ENCODE data around the gene DDX31.

Gene DDX31

DNA sequence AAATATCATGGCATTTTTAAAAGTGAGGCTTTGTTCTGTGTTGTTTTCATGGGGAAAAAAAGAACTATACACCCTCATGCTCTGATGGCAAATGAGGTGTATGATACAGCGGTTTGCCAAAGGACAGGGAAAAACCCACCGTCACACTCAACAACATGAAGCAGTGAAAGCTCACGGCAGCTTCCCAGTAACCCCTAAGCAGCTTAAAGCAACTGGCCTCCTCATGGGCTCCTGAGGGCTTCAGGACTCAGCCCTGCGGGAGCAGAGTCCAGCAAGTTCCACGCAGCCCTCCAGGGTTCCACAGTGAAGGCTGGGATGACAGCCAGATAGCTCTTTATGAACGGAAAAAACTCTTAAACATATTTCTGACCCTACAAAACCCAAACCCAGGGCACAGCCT is 74.5 kb downstream of the DDX31 start:
- DNase-seq (ENCODE audit: low read depth in 2 of 2) = no peak

DNA sequence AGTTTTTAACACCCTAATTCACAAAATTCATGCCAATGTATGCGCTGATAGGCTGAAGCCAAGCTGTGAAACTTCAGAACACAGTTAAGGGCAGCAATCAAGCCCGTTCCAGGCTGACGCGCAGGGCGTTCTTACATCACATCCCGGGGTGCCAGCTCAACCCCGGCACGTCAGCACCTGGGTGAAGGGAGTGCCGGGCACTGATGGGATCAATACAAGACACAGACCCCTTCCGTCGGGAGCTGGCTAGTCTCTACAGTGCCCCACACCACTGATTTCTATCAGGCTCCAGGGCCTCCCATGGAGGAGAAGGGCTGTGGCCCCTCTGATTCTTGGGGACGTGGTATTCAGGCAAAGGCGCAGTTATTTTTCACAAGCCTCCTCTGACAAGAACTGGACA is 75.4 kb downstream of the DDX31 start:
- DNase-seq (ENCODE audit: low read depth in 2 of 2) = no peak

DNA sequence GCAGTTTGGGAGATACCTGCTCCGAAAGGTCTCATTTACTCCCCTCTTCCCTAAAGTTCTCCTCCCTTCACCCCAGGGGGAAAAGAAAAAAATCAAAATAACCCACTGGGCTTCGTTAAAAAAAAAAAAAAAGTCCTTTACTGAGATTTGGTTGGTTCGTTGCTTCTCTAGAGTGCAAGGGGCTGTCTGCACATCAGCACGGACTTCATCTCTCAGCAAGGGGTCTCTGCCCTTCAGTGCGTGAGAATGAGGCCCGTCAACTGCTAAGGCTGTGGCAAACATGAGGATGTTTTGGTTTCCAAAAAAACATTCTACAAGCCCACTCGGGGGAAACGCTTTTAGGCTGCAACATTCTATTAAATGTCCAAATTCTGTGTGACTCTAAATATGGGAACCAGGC is 77.3 kb downstream of the DDX31 start:
- DNase-seq (ENCODE audit: low read depth in 2 of 2) = no peak

DNA sequence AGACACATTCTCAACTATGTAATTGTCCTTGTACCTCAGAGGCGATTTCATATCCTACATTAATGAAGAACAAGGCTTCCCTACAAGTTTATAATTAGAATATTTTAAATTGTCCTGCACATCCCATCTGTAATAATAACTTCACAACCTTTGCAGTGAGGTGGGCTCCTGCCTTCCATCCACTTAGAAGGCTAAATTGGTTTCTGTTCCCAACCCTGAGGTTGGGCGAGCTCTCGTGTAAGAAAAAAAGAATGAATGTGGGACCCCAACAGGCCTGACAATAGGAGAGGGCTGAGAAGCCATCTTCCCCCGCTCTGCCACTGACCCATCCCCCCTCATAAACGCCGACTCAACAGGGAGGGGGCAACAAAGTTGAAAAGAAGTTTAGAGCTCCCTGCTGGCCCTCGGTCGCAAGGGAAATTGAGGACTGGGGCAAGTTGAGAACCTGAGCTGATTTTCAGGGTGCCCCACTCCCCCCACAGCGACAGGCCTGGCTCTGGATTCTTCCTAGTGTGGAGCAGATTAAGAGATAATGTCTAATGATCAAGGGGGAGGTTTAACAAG is 78.0 kb downstream of the DDX31 start:
- DNase-seq (ENCODE audit: low read depth in 2 of 2) = no peak

DNA sequence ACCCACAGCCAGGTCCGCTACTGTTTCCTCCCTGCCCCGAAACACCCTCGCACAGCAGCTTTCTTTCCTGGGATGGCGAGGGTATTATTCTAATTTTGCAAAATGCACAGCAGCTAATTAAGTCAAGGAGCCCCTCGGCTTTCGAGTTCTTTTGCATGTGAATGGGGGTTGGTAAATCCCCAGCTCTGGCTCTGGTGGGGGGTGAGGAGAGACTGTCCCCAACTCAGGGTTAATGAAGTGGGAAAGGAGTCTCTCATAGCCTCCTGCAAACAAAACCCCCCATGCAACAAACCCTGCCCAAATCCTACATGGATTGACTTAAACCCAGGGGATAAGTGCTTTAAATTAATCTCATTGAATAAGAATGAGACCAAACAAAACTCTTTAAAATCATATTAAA is 78.5 kb downstream of the DDX31 start:
- DNase-seq (ENCODE audit: low read depth in 2 of 2) = no peak

DNA sequence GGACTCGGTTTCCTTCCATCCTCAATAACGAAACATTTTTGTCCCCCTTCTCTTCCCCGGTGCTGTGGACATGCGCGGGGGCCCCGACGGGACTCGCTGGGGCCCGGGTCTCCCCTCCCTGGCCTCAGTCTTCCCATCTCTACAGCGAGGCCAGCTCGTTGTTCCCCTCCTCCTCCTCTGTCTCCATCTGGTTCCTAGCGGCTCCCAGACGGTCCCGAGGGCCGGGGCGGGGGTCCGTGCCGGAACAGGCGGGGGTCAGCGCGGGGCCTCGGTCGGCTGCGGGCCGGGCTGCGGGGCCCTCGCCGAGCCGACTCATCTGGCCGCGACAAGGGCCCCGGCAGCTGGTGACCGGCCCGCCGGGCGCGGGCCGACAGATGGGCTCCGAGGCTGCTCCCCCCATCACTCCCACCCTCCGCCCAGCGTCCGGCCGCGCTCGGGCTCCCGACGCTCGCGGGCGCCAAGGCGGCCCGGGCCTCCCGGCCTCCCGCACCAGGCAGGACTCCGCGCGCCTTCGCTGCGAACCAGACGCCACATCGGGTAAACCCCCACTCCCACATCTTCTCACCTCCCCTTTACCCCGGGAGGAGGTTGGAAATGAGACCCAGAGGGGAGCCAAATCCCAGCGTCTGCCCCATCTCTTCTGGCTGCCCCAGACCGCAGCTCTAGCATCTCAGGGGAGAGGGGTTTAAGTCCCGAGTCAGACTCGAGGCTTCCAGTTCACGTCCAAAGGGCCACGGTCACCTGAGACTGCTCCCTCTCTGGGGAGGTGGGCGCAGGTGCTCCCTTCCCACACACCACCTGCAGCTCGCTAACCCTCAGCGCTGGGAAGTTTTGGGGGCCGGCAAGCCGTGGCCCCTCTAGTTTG is 79.2 kb downstream of the DDX31 start:
- no peak for DNase-seq (ENCODE audit: low read depth in 2 of 2)

DNA sequence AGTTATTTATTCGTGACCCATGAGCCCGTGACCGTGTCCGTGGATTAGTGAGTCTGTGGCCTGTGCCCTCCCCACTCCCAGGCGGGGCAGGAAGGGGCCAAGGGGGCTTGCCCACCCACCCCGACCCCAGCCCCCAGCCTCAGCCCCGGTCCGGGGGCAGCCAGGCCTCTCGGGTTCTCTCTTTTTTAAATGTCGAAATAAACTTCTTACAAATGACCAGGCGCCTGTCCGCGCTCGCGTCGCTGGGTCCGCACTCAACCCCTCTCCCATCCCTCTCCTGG is 79.8 kb downstream of the DDX31 start:
- no peak for DNase-seq (ENCODE audit: low read depth in 2 of 2)

DNA sequence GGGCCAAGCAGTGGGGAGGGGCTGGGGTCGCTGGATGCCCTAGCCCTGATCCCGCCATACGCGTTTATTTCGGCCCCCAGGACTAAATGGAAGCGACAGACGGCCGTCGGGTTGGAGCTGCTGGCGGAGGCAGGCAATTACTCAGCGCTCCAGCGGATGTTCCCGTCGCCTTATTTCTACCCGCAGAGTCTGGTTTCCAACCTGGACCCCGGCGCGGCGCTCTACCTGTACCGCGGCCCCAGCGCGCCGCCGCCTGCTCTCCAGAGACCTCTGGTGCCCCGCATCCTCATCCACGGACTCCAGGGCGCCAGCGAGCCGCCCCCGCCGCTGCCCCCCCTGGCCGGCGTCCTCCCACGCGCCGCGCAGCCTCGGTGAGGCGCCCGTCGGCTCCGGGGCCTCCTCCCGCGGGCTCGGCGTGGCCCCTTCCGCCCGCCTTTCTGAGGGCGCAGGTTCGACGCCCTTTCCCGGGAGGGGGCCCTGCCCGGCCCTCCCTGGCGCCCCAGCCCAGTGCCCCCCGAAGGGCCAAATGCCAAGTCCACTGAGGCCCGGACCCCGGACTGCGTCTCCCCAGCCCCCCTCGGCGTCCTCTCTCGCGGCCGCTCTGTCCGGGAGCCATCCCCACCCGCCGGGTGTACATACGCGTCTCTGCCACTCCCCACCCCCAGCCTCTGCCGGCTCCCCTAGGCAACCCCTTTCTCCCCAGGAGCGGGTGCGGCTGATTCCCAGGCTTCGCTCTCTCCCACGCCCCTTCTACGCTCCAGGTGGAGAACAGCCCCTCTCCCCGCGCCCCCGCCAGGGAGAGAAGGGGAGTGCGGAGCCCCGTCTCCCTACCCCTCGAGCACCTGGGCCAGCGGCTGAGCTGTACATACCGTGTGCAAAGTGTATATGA is 80.4 kb downstream of the DDX31 start:
- DNase-seq (ENCODE audit: low read depth in 2 of 2) = no peak

DNA sequence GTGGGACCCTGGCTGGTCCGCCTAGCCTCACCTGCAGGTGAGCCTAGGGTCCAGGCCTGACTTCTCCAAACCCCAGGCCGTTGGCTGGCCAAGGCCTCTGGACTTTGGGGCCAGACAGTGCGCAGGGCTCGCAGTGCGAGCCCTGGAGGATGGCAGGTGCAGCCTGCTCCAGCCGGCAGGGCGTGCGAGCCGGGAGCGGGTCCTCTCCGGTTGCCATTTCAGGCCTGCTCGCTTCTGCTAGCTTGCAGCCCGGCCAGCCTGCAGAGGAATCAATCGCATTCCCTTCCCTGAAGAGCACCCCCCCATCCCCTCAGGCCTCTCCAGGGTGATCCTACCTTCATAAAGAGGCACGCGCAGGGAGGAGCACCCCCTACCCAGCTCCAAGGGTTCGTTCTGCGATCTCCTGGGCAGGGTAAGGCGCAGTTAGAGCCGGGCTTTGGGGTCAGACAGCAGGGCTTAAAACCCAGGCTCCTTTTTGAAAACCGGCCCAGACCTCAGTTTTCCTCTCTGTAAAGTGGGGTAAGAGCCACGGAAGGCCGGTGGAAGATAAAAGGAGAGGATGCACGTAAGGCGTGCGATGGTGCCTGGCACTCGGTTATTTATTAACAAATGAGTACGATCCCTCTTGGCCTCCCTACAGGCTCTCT is 81.2 kb downstream of the DDX31 start:
- no peak for DNase-seq (ENCODE audit: low read depth in 2 of 2)

DNA sequence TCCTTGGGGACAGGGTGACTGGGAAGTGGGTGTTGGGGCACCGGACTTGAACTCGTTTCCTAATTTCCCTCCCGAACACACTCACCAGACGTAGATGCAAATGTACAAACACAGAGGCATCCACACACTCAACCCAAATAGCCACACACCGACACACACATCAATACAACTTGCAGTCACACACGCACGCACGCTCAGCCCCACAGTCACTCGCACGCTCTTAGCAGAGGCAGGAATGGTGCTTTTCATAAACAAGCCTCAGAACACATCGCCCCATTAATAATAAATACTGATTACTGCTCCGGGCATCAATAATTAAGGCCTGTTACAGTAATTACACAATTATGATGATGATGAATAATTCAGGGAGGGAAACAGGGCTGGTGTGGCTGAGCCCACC is 81.7 kb downstream of the DDX31 start:
- no peak for DNase-seq (ENCODE audit: low read depth in 2 of 2)

DNA sequence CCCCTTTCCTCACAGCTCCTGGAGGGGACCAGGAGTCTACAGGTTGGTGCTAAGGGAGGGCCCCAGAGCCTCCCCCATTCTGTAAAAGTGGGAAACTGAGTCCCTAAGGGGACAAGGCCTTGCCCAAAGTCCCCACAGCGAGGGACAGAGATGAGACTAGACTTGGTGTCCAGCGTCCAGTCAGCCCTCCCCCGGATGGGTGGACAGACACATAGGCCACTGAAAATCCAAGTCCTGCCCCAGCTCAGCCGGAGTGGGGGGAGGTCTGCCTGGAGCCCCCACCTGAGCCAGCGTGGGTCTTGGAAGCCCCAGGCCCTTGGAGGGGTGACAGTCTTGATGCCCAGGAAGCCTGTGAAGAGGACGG is 82.2 kb downstream of the DDX31 start:
- no peak for DNase-seq (ENCODE audit: low read depth in 2 of 2)

DNA sequence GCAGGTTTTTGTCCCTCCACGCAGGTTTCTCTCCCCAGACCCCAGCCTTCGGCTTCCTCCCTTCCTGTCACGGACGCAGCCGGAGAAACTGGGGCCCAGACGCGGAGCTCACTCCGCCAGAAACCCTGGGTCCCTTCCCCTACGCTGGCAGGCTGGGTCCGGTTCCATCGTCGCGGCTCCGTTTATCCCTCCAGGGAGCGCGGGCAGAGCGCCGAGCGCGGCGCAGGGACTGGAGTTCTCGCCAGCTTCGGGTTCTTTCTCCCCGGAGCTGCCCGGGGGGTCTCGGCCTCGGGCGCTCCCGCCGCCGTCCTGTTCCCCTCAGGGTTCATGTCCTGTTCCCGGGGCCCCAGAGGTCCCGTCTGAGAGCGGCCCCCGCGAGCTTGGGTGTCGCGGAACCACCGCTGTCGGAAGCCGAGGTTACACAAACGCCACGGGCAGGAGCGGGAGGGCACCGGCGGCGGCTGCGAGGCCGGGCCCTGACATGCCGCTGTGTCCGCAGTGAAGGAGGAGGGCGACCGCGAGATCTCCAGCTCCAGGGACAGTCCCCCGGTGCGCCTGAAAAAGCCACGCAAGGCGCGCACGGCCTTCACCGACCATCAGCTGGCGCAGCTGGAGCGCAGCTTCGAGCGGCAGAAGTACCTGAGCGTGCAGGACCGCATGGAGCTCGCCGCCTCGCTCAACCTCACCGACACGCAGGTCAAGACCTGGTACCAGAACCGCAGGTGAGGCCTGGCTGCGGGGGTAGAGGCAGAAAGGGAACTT is 82.8 kb downstream of the DDX31 start:
- no peak for DNase-seq (ENCODE audit: low read depth in 2 of 2)

DNA sequence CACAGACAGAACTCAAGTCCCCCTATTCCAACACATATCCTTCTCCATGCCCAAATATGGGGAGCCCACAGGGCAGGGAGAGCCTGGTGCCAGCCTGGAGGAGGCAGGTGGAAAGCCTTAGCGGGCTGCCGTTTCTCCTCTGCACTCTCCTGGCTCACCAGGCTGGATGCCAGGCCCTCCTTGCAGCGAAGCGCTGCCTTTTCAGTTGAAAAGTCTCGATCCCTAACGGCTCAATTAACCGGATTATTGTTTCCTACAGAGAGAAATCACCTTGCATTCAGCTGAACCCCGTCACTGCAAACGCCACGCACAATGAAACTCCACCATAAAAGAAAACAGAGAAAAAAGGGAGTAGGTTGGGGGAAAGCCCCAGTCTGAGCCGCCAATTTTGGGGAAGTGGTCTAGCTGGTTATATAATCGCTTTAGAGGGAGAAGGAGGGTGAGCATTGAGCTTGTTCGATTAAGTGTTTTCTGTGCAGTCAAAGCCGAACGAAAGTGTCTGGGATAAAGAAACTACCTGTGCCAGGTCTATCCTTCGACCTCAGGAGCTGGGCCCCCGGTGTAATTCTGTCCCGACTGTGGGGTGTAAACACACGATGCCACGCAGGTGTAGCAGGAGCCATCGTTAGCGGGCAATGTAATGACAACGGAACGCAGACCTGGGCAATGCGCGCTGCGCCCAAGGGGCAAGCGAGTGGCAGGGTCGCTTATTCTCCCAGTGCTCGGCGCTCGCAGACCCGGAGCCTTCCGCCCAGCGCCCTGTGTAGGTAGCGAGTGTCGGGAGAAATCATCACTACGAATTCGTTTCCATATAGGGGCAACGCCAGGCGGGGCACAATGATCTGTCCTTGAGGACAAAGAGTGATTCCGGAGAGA is 83.6 kb downstream of the DDX31 start:
- no peak for DNase-seq (ENCODE audit: low read depth in 2 of 2)

DNA sequence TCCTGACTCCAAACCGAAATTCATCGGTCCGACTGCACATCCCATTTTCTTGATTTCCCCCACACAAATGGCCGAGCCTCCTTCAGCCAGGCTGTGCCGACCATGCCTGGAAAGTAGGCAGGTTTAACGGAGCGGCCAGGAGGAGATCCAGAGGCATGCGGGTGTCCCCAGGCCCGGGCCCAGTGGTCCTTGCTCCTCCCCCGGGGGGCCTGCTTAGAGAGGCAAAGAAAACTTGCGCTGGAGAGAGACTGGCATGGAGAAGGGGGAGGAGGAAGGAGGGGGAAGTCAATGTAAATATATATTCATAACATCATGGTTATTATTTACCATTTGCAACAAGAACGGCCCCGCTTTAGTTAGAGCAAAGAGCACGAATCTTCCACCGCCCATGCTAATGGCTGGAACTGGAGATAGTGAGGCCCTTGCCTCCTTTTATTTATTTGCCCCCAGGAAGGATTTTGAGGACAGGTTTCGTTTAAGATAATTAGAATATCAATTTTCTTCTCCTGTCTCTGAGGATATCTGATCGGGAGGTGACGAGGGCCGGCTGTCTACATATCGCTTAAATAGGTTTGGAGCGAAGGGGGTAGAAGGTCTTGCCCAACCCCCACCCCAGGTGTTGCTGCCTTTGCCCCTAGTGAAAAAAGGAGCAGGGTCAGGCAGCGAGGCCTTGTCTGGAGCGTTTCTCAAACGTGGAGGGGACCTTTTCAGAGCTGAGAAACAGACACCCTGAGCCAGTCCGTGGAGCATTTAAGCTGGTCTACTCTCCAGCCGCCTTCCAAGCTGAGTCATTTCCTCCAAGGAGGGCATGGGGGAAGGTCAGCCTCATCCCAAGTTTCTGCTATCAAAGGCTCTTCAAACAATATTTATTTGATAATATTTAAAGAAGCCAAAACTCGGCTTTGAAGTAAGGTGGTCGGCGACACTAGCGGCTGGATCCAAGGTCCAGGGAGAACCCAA is 84.9 kb downstream of the DDX31 start:
- DNase-seq (ENCODE audit: low read depth in 2 of 2) = no peak

DNA sequence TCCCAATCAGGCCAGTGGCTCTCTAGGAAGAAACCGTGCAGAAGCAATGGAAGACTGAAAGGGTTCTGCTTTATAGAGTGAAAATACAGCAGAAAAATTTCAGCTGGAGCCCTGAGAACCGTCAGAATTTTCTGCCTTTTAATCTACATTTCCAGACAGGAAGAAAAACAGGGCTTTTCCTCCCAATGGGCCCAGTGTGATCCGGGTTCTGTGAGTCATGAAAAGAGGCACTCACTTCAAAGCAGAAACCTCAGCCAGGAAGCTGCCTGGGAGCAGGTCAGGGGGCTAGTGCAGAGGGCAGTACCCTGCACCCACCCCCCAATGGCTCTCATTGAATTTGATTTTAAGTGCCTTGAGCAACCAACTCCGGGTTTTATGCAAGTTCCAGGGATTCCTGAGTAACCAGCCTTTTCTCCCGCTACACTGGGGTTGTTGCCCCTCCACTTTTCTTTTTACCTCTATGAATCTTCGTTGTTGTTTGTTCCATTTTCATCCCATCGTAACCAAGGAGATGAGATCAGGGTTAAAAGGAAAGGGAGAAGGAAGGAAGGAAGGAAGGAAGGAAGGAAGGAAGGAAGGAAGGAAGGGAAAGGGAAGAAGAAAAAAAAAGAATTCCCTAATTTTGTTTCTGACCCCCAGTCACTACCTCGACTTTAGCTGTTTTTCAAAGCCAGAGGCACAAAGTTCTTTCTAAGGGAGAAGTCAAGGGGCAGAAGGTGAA is 86.0 kb downstream of the DDX31 start:
- DNase-seq (ENCODE audit: low read depth in 2 of 2) = no peak

DNA sequence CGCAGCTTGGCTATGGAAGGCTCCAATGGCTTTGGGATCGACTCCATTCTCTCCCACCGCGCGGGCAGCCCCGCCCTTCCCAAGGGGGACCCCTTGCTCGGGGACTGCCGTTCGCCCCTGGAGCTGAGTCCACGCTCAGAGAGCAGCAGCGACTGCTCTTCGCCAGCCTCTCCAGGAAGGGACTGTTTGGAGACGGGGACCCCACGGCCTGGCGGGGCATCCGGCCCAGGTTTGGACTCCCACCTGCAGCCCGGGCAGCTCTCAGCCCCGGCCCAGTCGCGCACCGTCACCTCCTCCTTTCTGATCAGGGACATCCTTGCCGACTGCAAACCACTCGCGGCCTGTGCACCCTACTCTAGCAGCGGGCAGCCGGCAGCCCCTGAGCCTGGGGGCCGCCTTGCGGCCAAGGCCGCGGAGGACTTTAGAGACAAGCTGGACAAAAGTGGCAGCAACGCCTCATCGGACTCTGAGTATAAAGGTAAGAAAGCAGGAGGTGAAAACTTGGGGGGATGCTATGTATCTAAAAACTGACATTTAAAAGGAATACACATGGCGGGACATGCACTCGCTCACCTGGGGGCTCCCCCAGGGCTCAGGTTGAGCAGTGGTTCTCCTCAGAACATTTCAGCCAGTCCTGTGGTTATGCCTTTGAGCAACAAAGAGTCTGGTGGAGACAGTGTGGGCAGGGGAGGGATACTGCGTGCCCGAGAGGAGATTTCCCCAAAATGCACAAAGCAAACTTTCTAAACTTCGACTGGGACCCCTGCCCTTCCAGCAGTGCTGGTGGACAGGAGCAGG is 86.8 kb downstream of the DDX31 start:
- no peak for DNase-seq (ENCODE audit: low read depth in 2 of 2)

DNA sequence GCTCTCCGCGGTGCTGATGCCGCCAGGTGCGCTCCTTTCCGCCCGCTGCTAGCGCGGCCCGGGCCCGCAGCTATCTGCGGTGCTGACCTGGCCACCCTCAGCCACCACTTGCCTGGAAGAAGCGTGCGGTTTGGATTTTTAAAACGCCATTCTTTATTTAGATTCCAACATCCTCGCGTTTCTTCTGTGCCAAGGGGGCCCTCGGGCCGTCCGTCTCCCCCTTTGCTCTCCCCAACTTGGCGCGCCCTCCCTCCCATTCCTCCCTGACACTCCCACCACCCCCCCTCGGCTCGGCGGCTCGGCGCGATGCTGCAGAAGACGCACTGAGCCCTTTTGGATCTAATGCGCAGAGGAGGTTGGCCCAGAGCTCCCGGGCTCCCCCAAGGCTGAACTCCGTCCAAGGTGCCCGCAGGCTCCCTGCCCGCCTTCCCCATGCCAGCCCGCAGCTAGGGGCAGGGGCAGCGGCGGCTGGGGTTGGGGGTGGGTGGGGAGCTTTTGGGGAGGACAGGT is 87.5 kb downstream of the DDX31 start, which contains the start of gene BARHL1:
Gene BARHL1 (plus strand): TSS at position 331 of the 510 bp plus-strand sequence. CDS start 192 bp downstream, outside the sequence.
- DNase-seq (ENCODE audit: low read depth in 2 of 2) = no peak

DNA sequence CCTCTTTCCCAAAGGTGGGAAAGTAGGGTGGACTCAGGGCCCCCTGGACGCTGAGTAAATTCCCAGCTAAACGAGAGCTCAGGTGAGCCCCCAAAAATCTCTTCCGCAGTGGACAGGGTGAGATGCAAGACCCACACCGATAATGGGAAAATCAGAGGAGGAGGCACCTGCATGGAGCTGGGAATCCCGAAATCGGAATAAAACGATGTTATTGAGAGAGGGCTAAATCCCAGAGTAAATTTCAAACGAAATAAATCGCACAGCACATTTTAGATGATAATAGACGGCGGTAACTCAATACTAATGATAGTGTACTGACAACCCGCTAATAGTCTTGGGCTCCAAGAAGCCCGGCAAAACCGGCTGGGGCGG is 90.4 kb downstream of the DDX31 start:
- DNase-seq (ENCODE audit: low read depth in 2 of 2) = no peak

Data from stimulated activated CD4-positive, alpha-beta T cell treated with anti-CD3 and anti-CD28 coated beads, Interleukin-15, amount 100 ng/mL, for 48 hours (primary cell).